Measurements from ENCODE around the gene ZNF814.

ZNF814 gene

DNA sequence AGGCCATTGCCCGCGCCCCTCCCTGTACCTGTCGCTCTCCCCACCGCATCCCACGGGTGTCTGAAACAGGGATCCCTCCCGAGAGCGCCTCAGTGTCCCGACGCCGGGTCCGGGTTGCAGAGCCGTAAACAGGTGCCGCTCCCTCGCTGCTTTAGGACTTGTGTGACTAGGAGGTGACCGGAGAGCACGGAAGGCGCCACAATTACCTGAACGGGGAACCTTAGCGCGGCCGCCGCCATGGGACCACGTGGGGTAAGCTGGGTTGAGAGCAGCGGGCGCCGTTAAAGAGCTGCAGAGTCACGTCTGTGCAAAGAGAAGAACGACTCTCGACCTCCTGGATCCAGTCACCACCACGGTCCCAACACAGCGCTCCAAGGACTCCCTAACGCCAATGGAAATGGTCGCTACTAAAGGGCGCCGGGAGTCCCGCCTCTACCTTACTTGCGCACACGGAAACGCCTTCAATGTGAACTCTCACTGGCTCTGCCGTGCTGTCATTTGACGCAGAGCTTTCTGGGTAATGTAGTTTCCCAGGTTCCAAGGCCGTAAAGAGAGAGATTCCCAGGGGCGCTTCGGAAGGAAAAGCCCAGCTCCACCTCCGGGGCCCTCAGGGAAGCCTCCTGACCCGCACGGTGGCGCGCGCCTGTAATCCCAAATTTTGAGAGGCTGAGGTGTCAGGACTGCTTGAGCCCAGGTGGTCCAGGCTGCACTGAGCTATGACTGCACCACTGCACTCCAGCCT lies 74.2 kb downstream of the ZNF814 start, which contains the start of gene ZNF552 (continued):
- TF ChIP-seq, protein P1, sequence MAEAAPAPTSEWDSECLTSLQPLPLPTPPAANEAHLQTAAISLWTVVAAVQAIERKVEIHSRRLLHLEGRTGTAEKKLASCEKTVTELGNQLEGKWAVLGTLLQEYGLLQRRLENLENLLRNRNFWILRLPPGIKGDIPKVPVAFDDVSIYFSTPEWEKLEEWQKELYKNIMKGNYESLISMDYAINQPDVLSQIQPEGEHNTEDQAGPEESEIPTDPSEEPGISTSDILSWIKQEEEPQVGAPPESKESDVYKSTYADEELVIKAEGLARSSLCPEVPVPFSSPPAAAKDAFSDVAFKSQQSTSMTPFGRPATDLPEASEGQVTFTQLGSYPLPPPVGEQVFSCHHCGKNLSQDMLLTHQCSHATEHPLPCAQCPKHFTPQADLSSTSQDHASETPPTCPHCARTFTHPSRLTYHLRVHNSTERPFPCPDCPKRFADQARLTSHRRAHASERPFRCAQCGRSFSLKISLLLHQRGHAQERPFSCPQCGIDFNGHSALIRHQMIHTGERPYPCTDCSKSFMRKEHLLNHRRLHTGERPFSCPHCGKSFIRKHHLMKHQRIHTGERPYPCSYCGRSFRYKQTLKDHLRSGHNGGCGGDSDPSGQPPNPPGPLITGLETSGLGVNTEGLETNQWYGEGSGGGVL (tag by site-specific recombination; IDR thresholded peaks at IDR 0.05): no peak
- TF ChIP-seq, protein P2, sequence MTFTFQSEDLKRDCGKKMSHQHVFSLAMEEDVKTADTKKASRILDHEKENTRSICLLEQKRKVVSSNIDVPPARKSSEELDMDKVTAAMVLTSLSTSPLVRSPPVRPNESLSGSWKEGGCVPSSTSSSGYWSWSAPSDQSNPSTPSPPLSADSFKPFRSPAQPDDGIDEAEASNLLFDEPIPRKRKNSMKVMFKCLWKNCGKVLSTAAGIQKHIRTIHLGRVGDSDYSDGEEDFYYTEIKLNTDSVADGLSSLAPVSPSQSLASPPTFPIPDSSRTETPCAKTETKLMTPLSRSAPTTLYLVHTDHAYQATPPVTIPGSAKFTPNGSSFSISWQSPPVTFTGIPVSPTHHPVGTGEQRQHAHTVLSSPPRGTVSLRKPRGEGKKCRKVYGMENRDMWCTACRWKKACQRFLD (tag by site-specific recombination; IDR thresholded peaks at IDR 0.05): no peak
- TF ChIP-seq ZNF791 (tag by site-specific recombination; IDR thresholded peaks at IDR 0.05) (no peak), ZBTB21 (tag by site-specific recombination; IDR thresholded peaks at IDR 0.05) (no peak), ZNF785 (tag by site-specific recombination; IDR thresholded peaks at IDR 0.05) (no peak), TCF7L2 (IDR thresholded peaks at IDR 0.05; ENCODE audit: borderline replicate concordance, low read depth, low read length) (no peak), ZNF175 (tag by site-specific recombination; IDR thresholded peaks at IDR 0.05) (no peak), ZSCAN23 (tag by site-specific recombination; IDR thresholded peaks at IDR 0.05) (no peak), ZNF843 (tag by site-specific recombination; IDR thresholded peaks at IDR 0.05) (0 out of 2 replicates have a peak, but pooled peaks have one; percentile 17), HOXC10 (CRISPR knock-in tag; IDR thresholded peaks at IDR 0.05) (no peak; the same call in 1 of the 2 replicates), ZNF623 (tag by site-specific recombination; IDR thresholded peaks at IDR 0.05) (no peak), KLF9 (tag by site-specific recombination; IDR thresholded peaks at IDR 0.05; ENCODE audit: low read depth) (no peak; the same call in 1 of the 2 replicates), SP3 (tag by site-specific recombination; IDR thresholded peaks at IDR 0.05) (peak; percentile 84), HOXD13 (CRISPR knock-in tag; IDR thresholded peaks at IDR 0.05; ENCODE audit: borderline replicate concordance) (peak; percentile 77), WT1 (tag by site-specific recombination; IDR thresholded peaks at IDR 0.05) (no peak), ZNF114 (tag by site-specific recombination; IDR thresholded peaks at IDR 0.05) (no peak)
- TF ChIP-seq, protein P3, sequence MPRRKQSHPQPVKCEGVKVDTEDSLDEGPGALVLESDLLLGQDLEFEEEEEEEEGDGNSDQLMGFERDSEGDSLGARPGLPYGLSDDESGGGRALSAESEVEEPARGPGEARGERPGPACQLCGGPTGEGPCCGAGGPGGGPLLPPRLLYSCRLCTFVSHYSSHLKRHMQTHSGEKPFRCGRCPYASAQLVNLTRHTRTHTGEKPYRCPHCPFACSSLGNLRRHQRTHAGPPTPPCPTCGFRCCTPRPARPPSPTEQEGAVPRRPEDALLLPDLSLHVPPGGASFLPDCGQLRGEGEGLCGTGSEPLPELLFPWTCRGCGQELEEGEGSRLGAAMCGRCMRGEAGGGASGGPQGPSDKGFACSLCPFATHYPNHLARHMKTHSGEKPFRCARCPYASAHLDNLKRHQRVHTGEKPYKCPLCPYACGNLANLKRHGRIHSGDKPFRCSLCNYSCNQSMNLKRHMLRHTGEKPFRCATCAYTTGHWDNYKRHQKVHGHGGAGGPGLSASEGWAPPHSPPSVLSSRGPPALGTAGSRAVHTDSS (tag by site-specific recombination; IDR thresholded peaks at IDR 0.05): no peak
- TF ChIP-seq, protein P4, sequence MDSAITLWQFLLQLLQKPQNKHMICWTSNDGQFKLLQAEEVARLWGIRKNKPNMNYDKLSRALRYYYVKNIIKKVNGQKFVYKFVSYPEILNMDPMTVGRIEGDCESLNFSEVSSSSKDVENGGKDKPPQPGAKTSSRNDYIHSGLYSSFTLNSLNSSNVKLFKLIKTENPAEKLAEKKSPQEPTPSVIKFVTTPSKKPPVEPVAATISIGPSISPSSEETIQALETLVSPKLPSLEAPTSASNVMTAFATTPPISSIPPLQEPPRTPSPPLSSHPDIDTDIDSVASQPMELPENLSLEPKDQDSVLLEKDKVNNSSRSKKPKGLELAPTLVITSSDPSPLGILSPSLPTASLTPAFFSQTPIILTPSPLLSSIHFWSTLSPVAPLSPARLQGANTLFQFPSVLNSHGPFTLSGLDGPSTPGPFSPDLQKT (IDR thresholded peaks at IDR 0.05; ENCODE audit: borderline replicate concordance, low read depth, low read length): no peak
- TF ChIP-seq, protein P5, sequence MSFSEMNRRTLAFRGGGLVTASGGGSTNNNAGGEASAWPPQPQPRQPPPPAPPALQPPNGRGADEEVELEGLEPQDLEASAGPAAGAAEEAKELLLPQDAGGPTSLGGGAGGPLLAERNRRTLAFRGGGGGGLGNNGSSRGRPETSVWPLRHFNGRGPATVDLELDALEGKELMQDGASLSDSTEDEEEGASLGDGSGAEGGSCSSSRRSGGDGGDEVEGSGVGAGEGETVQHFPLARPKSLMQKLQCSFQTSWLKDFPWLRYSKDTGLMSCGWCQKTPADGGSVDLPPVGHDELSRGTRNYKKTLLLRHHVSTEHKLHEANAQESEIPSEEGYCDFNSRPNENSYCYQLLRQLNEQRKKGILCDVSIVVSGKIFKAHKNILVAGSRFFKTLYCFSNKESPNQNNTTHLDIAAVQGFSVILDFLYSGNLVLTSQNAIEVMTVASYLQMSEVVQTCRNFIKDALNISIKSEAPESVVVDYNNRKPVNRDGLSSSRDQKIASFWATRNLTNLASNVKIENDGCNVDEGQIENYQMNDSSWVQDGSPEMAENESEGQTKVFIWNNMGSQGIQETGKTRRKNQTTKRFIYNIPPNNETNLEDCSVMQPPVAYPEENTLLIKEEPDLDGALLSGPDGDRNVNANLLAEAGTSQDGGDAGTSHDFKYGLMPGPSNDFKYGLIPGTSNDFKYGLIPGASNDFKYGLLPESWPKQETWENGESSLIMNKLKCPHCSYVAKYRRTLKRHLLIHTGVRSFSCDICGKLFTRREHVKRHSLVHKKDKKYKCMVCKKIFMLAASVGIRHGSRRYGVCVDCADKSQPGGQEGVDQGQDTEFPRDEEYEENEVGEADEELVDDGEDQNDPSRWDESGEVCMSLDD (tag by site-specific recombination; IDR thresholded peaks at IDR 0.05): no peak
- TF ChIP-seq, protein P6, sequence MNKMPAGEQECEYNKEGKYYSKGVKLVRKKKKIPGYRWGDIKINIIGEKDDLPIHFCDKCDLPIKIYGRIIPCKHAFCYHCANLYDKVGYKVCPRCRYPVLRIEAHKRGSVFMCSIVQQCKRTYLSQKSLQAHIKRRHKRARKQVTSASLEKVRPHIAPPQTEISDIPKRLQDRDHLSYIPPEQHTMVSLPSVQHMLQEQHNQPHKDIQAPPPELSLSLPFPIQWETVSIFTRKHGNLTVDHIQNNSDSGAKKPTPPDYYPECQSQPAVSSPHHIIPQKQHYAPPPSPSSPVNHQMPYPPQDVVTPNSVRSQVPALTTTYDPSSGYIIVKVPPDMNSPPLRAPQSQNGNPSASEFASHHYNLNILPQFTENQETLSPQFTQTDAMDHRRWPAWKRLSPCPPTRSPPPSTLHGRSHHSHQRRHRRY (tag by site-specific recombination; IDR thresholded peaks at IDR 0.05): no peak
- TF ChIP-seq, protein P7, sequence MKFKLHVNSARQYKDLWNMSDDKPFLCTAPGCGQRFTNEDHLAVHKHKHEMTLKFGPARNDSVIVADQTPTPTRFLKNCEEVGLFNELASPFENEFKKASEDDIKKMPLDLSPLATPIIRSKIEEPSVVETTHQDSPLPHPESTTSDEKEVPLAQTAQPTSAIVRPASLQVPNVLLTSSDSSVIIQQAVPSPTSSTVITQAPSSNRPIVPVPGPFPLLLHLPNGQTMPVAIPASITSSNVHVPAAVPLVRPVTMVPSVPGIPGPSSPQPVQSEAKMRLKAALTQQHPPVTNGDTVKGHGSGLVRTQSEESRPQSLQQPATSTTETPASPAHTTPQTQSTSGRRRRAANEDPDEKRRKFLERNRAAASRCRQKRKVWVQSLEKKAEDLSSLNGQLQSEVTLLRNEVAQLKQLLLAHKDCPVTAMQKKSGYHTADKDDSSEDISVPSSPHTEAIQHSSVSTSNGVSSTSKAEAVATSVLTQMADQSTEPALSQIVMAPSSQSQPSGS (tag by site-specific recombination; IDR thresholded peaks at IDR 0.05; ENCODE audit: low read depth): no peak
- TF ChIP-seq, protein P8, sequence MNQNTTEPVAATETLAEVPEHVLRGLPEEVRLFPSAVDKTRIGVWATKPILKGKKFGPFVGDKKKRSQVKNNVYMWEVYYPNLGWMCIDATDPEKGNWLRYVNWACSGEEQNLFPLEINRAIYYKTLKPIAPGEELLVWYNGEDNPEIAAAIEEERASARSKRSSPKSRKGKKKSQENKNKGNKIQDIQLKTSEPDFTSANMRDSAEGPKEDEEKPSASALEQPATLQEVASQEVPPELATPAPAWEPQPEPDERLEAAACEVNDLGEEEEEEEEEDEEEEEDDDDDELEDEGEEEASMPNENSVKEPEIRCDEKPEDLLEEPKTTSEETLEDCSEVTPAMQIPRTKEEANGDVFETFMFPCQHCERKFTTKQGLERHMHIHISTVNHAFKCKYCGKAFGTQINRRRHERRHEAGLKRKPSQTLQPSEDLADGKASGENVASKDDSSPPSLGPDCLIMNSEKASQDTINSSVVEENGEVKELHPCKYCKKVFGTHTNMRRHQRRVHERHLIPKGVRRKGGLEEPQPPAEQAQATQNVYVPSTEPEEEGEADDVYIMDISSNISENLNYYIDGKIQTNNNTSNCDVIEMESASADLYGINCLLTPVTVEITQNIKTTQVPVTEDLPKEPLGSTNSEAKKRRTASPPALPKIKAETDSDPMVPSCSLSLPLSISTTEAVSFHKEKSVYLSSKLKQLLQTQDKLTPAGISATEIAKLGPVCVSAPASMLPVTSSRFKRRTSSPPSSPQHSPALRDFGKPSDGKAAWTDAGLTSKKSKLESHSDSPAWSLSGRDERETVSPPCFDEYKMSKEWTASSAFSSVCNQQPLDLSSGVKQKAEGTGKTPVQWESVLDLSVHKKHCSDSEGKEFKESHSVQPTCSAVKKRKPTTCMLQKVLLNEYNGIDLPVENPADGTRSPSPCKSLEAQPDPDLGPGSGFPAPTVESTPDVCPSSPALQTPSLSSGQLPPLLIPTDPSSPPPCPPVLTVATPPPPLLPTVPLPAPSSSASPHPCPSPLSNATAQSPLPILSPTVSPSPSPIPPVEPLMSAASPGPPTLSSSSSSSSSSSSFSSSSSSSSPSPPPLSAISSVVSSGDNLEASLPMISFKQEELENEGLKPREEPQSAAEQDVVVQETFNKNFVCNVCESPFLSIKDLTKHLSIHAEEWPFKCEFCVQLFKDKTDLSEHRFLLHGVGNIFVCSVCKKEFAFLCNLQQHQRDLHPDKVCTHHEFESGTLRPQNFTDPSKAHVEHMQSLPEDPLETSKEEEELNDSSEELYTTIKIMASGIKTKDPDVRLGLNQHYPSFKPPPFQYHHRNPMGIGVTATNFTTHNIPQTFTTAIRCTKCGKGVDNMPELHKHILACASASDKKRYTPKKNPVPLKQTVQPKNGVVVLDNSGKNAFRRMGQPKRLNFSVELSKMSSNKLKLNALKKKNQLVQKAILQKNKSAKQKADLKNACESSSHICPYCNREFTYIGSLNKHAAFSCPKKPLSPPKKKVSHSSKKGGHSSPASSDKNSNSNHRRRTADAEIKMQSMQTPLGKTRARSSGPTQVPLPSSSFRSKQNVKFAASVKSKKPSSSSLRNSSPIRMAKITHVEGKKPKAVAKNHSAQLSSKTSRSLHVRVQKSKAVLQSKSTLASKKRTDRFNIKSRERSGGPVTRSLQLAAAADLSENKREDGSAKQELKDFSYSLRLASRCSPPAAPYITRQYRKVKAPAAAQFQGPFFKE (tag by site-specific recombination; IDR thresholded peaks at IDR 0.05; ENCODE audit: borderline replicate concordance): 0 out of 2 replicates have a peak, but pooled peaks have one; percentile 51

All from HEK293 (cell line).